NK-92 treated with Interleukin-12 subunit alpha and Interleukin-12 subunit beta, amount 100 ng/mL, for 24 hours (cell line): ENCODE results near the gene NAP1L1.

Experiments
- DNase-seq: peaks from one replicate; lab custom pipeline; 2025; lab: John Stamatoyannopoulos, UW

Gene NAP1L1

GRCh38 chr12:76083246-76083903, 1.1 kb downstream of the NAP1L1 start:
- no peak for DNase-seq

DNA sequence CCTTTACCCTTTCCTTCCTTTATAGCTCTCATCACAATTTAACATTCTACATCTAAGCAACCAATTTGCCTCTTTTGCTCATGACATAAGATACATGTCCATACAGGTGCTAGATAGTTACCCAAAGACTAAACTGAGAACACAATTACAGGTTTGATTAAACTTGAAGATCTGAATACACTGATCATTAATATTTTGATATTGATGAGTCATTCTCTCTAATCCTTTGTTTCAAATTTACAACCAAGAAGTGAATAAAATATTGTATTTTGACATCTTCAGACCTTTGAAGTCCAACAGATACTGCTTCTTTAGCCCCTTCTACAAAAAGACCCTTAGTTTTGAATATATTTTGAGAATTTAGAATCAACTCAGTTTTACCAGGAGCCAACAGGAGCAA, 2.6 kb downstream of the NAP1L1 start:
- no peak for DNase-seq

GRCh38 chr12:76080729-76081415, 3.6 kb downstream of the NAP1L1 start:
- DNase-seq = no peak

- DNase-seq = no peak
These were observed 4.3 kb downstream of the NAP1L1 start for GRCh38 chr12:76080017-76080728.

- no peak for DNase-seq
These were observed 5.7 kb downstream of the NAP1L1 start for GRCh38 chr12:76078748-76079147.

GRCh38 chr12:76075448-76075847, 9.0 kb downstream of the NAP1L1 start:
- no peak for DNase-seq

DNA sequence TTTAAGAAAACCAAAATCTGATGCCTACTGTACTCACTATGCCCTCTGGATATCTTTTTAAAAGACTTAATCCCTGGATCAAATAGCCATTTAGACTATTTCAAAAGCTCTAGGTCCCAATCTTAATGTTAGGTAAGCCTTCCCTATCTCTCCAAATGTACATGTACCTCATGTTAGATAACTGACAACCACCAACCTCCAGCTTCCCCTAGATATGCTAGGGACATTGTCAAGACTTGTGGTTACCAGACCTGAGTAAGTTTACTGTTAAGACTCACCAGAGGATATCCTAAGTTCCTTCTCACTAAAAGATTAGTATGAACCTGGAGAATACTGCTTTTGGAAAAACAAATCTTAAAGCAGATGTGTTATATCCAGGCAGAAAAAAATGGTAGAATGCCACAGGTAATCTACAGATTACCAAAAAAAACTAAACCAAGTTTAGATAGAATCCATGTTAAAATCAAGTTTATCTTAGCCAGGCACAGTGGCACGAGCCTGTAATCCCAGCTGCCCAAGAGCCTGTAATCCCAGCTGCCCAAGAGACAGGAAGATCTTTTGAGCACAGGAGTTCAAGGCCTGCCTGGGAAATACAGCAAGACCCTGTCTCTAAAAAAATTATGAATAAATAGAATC, 9.7 kb downstream of the NAP1L1 start:
- no peak for DNase-seq

- DNase-seq = no peak
These were observed 10.9 kb downstream of the NAP1L1 start for GRCh38 chr12:76073561-76073960.

DNA sequence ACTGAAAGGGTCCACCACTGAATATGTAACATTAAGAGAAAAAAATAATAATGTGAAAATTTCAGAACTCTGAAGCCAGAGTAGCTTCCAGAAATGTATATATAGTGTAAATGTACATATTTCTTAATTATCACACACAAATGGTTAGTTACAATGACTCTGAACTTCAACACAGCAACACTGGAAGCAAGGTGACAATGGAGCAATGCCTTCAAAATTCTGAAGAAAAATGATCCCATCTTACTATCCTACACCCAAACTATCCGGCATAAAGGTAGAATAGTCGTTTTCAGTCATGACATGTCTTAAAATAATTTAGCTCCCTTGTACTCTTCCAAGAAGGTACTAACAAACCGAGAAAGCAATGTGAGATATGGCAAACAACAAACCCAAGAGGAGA, 11.9 kb downstream of the NAP1L1 start:
- DNase-seq = no peak

GRCh38 chr12:76069339-76069738, 15.1 kb downstream of the NAP1L1 start:
- DNase-seq = no peak

GRCh38 chr12:76065917-76066316, 18.6 kb downstream of the NAP1L1 start:
- DNase-seq = no peak

DNA sequence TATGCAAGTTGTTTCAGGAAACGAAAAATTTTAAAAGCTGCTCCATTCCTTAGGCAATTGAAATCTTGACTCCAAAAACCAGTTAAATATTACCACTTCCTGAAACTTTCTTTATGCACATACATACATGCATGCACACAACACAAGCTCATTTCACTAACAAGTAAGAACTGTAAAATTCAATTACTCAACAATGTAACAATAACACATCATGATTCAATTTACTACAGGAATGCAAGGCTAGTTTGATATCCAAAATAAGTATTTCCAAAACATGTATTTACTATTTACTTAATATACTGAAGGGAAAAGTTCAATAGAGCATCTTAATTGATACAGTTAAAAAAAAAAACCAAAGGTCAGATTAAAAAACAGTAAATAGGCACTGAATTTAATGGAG, 19.6 kb downstream of the NAP1L1 start:
- DNase-seq = no peak

DNA sequence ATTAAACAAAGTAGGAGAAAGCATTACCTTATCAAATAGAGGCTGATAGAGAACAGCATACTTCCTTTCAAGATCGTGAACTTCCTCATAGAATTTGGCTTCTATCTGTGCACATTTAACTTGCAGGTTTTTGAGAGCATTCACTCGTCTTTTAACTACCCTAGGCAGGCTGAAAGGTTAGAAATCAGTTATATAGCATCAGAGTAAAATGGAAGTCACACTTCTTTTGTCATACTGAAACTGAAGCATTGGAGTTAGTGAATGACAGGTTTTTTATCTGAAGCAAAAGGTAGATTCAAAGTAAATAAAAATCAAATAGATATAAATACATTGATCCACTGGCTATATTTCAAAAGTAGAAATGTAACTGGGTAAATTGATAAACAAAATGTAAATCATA, 24.4 kb downstream of the NAP1L1 start:
- DNase-seq = no peak

- DNase-seq = no peak
These were observed 27.2 kb downstream of the NAP1L1 start for GRCh38 chr12:76057326-76057725.

DNA sequence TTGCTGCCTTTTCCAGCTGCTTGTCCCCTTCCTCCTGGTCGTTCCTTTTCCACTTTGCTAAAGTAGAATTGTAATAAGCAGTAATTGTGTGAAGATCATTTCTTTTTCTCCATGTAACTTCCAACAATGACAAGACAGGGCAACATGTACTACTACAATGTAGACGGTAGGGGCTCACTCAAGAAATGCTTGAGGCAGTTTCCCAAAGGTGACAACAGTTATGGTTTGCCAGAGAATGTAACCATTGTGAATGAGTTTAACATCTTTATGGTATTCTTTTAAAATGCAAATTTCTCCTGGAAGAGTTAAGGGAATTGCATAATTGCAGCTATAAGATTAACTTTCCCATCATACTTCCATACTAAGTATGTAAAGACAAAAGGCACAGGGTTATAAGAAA, 29.1 kb downstream of the NAP1L1 start:
- DNase-seq = no peak

DNA sequence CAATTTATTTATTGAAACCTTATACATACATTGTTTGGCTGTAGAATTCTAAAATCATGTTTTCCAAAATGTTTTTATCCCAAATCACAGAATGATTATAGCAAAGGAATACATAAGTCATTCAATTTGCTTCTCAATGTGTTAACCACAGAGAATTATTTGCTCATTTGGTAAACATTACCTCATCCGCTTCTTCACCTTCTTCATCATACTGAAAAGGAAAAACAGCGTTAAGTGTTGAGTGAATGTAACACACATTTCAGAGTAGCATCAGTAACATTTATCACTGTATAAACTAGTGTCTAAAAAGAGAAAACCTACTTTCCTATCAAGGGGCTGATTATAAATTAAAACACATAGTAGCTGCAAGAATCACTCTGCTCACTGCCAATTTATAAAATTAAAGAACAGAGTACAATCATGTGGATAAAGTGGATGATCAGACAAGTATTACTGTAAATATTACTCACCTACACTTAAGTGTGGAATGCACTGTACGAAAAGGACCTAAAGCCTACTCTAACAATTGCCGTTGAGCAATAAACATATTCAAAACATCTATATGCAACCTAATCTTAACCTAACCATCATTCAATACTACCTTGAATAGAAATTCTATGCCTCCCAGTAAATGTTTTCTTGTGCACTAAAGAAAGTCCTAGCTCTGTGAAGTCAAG, 34.8 kb downstream of the NAP1L1 start:
- no peak for DNase-seq

GRCh38 chr12:76047742-76048141, 36.7 kb downstream of the NAP1L1 start:
- DNase-seq = no peak

DNA sequence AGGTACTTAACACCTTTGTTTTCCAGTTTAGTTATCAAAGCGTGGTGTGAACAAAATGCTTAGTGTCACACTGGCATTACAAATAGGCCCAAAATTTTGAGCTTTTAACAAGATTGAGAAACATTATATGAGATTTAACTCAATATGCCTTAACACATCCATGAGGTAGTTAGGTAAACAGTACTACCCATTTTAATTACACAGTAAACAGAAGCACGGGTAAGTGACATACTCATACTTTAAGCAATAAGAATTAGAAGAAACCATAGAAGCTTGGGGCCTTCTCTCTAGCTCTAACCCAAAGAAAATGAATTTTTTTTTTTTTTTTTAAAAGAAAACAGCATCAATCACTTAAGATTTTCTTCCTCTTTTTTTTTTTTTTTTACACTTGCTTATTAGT, 37.4 kb downstream of the NAP1L1 start:
- DNase-seq = no peak

GRCh38 chr12:76043377-76043776, 41.1 kb downstream of the NAP1L1 start:
- DNase-seq = no peak

GRCh38 chr12:76042147-76042546, 42.3 kb downstream of the NAP1L1 start:
- no peak for DNase-seq

DNA sequence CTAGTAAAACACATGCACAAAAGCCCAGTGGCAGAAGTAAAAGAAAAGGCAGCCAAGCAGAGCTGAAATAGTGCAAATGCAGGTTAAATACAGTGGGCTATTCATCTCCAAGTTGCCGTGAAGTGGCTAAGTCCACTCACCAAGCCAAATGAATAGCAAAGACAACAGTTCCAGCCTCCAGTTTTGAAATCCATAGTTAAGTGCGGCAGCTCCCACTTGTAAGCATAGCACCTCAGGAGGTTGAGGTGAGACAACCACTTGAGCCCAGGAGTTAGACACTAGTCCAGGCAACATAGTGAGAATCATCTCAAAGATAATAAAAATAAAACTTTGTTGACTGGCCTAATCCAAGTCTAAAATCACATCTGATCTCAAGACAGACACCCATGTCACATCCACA, 43.1 kb downstream of the NAP1L1 start:
- no peak for DNase-seq

DNA sequence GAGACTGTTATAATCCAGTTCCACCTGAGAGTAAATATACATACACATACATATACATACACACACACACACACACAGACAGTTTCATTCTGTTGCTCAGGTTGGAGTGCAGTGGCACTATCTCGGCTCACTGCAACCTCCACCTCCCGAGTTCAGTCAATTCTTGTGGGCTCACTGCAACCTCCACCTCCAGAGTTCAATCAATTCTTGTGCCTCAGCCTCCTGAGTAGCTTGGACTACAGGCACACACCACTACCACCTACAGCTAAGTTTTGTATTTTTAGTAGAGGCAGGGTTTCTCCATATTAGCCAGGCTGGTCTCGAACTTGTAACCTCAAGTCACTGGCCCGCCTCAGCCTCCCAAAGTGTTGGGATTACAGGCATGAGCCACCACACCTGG, 44.0 kb downstream of the NAP1L1 start:
- DNase-seq = no peak
